Panc1 (cell line): Measurements from ENCODE around the gene TGFBI.

ENCODE experiments used
- CTCF ChIP-seq: fragments of 450-650 bp; IDR thresholded peaks from 2 replicates; pipeline ENCODE4 v1.5.1; 2017; ENCODE audit warnings: mild to moderate bottlenecking
- REST ChIP-seq, 2 experiments: IDR thresholded peaks; 2 replicates each; pipeline ENCODE4 v1.6.1; 2011 to 2012; ENCODE audit warnings: low read depth in 2 of 2, control low read depth in 1 of 2, low read length in 1 of 2, mild to moderate bottlenecking in 1 of 2, moderate library complexity in 1 of 2; ENCODE audit not compliant: insufficient read depth in 1 of 2
- TCF7L2 ChIP-seq: IDR thresholded peaks from 2 replicates; pipeline ENCODE4 v1.6.1; 2011; ENCODE audit warnings: mild to moderate bottlenecking, low read depth, low read length, inconsistent platforms

- TF ChIP-seq CTCF (no peak), TCF7L2 (no peak), REST (IDR thresholded peaks at IDR 0.05; ENCODE audit: insufficient read depth in 1 of 2, low read depth in 2 of 2, low read length in 1 of 2) (no peak)
Measured at GRCh38 chr5:136040746-136041415, 12.1 kb downstream of the TGFBI start.
